NCI-H345 treated with DMSO at 0.1 percent for 48 hours (cell line): ENCODE measurements around the gene UVSSA.

ENCODE experiments used
- DNase-seq: peaks from one replicate; lab custom pipeline; 2025; ENCODE audit not compliant: unreplicated experiment; lab: John Stamatoyannopoulos, UW

Gene UVSSA

GRCh38 chr4:1404573-1405253 lies 57.7 kb downstream of the UVSSA start:
- DNase-seq, result no peak

- DNase-seq, result no peak
Measured at GRCh38 chr4:1405254-1405635, 58.2 kb downstream of the UVSSA start.

GRCh38 chr4:1405636-1406393 lies 58.8 kb downstream of the UVSSA start:
- DNase-seq, result no peak

- no peak for DNase-seq
Measured at GRCh38 chr4:1406394-1406980, 59.5 kb downstream of the UVSSA start, which contains the start of gene NKX1-1. Gene NKX1-1, minus strand, starts transcription at chr4:1406442. Its CDS starts 0 bp downstream, at chr4:1406442.

GRCh38 chr4:1406981-1407656 lies 60.1 kb downstream of the UVSSA start:
- DNase-seq, result no peak

GRCh38 chr4:1407657-1408333 lies 60.8 kb downstream of the UVSSA start:
- no peak for DNase-seq

- no peak for DNase-seq
Measured at GRCh38 chr4:1408418-1408817, 61.4 kb downstream of the UVSSA start.

GRCh38 chr4:1409079-1409478 lies 62.1 kb downstream of the UVSSA start:
- DNase-seq, result no peak

GRCh38 chr4:1409491-1410425 lies 62.8 kb downstream of the UVSSA start:
- no peak for DNase-seq

- no peak for DNase-seq
Measured at GRCh38 chr4:1410491-1411325, 63.7 kb downstream of the UVSSA start.

GRCh38 chr4:1411436-1412375 lies 64.7 kb downstream of the UVSSA start:
- DNase-seq, result no peak

GRCh38 chr4:1412376-1413203 lies 65.6 kb downstream of the UVSSA start:
- no peak for DNase-seq

GRCh38 chr4:1413204-1413663 lies 66.2 kb downstream of the UVSSA start:
- no peak for DNase-seq

- no peak for DNase-seq
Measured at GRCh38 chr4:1413687-1414479, 66.9 kb downstream of the UVSSA start.

- DNase-seq, result no peak
Measured at GRCh38 chr4:1414831-1415680, 68.0 kb downstream of the UVSSA start.
